GM12801 (cell line): Measurements from ENCODE around the gene OR1E2.

Experiments used
- TF ChIP-seq, protein P1 (sequence below): IDR thresholded peaks from one replicate; pipeline ENCODE4 v1.5.1; 2011; ENCODE audit warnings: control low read depth; ENCODE audit not compliant: insufficient read length; ENCODE audit errors: extremely low read depth

OR1E2 gene, protein sequence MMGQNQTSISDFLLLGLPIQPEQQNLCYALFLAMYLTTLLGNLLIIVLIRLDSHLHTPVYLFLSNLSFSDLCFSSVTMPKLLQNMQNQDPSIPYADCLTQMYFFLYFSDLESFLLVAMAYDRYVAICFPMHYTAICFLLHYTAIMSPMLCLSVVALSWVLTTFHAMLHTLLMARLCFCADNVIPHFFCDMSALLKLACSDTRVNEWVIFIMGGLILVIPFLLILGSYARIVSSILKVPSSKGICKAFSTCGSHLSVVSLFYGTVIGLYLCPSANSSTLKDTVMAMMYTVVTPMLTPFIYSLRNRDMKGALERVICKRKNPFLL

DNA sequence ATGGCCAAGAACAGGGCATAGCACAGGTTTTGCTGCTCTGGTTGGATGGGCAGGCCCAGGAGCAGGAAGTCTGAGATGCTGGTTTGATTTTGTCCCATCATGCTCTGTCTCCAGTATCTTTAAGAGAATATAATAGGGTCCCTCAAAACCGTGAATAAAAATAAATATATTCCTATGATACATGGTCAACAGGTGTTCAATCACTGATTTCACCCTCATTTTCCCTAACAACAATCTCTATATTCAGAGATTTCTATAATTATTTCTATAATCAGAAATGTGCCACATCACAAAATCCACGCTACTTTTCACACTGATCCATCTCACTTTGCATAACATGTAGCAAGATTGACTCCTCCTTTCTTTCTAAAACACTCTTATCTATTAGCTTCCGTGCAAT, at the start of gene OR1E2:
Gene OR1E2 (minus strand): TSS at position 101 of the 400 bp plus-strand sequence. CDS start 0 bp downstream, at position 101.
- TF ChIP-seq, protein P1, sequence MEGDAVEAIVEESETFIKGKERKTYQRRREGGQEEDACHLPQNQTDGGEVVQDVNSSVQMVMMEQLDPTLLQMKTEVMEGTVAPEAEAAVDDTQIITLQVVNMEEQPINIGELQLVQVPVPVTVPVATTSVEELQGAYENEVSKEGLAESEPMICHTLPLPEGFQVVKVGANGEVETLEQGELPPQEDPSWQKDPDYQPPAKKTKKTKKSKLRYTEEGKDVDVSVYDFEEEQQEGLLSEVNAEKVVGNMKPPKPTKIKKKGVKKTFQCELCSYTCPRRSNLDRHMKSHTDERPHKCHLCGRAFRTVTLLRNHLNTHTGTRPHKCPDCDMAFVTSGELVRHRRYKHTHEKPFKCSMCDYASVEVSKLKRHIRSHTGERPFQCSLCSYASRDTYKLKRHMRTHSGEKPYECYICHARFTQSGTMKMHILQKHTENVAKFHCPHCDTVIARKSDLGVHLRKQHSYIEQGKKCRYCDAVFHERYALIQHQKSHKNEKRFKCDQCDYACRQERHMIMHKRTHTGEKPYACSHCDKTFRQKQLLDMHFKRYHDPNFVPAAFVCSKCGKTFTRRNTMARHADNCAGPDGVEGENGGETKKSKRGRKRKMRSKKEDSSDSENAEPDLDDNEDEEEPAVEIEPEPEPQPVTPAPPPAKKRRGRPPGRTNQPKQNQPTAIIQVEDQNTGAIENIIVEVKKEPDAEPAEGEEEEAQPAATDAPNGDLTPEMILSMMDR: no peak

DNA sequence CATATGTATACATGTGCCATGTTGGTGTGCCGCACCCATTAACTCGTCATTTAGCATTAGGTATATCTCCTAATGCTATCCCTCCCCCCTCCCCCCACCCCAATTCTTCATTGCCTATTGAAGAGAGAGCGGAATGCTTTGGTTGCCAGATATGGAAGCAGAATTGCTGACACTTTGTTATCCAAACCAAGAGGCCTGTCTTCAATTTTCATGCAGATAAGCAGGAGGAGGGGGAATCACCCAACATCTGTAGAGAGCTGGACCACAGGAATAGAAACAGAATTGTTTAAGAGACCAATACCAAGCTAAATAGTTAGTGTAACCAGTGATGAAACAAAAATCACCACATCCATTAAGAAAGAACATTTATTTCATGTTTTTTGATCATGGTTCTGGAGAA, 49.2 kb upstream of the OR1E2 start:
- TF ChIP-seq, protein P1: no peak

DNA sequence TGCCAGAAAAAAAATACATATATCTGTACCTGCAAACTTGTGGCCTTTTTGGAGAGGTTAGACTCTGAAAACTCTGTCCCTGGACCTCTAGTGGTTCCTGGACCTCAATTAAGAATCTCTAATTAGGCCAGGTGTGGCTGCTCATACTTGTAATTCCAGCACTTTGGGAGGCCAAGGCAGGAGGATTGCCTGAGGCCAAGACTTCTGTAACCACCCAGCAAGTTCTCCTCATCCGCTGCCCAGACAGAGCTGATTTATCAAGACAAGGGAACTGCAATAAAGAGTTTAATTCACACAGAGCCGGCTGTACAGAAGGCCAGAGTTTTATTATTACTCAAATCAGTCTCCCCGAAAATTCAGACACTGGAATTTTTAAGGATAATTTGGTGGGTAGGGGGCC, 46.3 kb upstream of the OR1E2 start:
- TF ChIP-seq, protein P1: no peak

DNA sequence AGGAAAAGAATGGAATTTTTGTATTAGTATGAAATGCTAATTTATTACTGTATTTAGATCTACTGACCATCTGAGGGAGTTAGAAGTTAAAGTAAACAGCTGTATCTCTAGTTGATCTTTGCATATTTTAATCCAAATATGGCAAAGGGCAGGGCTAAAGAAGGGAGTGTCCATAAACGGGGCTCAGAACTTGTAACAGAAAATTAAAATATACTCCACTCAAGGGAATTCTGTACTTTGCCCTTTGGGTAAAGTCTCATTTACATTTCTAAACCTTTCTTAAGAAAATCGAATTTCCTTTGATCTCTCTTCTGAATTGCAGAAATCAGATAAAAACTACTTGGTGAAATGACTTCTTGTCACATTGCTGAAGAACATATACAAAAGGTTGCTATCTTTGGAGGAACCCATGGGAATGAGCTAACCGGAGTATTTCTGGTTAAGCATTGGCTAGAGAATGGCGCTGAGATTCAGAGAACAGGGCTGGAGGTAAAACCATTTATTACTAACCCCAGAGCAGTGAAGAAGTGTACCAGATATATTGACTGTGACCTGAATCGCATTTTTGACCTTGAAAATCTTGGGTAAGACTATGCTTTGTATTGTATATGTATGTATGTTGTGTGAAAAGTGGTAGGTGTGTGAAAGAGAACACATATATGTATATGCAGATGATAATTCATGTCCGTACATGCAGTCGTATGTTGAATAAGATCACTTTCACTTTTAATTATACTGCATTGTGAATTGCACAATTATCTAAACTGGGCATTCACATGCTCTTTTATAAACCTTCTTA, 42.4 kb upstream of the OR1E2 start, which contains the start of gene ASPA:
Gene ASPA (plus strand): TSS at position 186 of the 799 bp plus-strand sequence. CDS start 163 bp downstream, at position 349.
- TF ChIP-seq, protein P1: no peak

DNA sequence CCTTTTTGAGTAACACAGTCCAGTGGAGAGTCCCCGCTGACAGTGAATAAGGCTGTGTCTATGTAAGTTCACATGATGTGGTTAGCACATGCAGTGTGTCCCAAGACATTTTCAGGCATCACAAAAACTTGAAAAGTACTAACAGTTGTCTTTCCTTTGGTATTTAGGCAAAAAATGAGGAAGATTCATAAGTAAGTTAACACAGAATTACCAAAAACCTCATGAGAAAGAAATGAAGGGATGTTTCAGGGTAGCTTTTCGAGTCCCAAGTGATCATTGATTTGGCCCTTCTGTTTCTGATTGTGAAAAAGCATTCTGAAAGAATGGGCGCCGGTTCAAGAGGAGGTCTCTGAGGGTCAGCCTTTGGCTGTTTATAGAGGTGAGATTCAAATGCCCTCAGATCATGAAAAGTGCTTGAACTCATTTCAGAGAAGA, 41.6 kb upstream of the OR1E2 start:
- TF ChIP-seq, protein P1: no peak

DNA sequence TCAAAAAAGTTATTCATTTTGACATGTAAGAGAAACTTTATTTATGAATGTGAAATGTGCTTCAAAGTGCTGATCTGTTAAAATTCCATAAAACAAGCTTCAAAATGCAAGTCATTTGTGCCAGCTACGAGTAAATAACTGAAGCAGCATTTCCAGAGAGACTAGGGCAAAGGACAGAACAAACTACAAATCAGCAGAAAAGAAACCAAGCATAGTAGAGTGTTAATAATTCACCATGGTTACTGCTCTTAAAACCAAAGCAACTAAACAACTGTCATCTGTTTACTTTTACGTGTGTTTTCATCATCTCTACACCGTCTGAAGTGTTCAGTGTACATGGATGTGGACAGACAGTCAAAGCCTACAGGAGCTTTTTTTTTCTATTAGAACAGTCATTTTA, 40.6 kb upstream of the OR1E2 start:
- TF ChIP-seq, protein P1: no peak

DNA sequence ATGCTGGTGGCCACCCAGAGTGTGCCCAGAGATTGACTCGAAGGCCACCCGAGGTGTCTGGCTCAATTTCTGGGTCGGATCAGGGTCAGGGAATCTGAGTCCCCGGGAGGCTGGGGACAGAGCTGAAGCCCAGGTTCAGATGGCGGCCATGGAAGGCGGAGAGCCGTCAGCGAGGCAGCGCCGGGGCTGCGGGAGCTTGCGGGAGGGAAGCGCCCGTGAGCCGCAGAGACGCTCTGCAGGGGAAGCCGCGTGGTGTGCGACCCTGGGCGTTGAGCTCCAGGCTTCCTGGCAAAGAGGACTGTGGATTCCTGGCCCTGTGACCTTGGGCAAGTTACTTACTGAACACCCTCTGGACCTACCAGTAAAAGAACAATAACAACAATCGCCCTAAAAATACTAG, 38.5 kb upstream of the OR1E2 start:
- TF ChIP-seq, protein P1: no peak
